Liver (tissue), 3 donors: ENCODE measurements around the gene OSBPL10.

ENCODE experiments used
- CTCF ChIP-seq: fragments of 150-350 bp; IDR thresholded peaks from 2 replicates; pipeline ENCODE4 v1.5.1; 2017; ENCODE audit warnings: improper control_type of control experiment, low read depth, low read length; ENCODE audit not compliant: missing input control
- GABPA ChIP-seq, 2 donors: IDR thresholded peaks in 1 of 2; conservative IDR thresholded peaks in 1 of 2; 2 replicates each; pipeline ENCODE4 v1.6.1; 2016; ENCODE audit warnings: antibody characterized with exemption in 2 of 2, mild to moderate bottlenecking in 1 of 2, moderate library complexity in 1 of 2
- REST ChIP-seq: IDR thresholded peaks from 2 replicates; pipeline ENCODE4 v1.6.1; 2016; ENCODE audit warnings: antibody characterized with exemption, mild to moderate bottlenecking
- SP1 ChIP-seq: IDR thresholded peaks from 2 replicates; pipeline ENCODE4 v1.6.1; 2018; ENCODE audit warnings: antibody characterized with exemption, mild to moderate bottlenecking
- TAF1 ChIP-seq: conservative IDR thresholded peaks from 2 replicates; pipeline ENCODE4 v1.6.1; 2016; ENCODE audit warnings: antibody characterized with exemption, mild to moderate bottlenecking
- donor health status: healthy.
- donor health status: healthy.

DNA sequence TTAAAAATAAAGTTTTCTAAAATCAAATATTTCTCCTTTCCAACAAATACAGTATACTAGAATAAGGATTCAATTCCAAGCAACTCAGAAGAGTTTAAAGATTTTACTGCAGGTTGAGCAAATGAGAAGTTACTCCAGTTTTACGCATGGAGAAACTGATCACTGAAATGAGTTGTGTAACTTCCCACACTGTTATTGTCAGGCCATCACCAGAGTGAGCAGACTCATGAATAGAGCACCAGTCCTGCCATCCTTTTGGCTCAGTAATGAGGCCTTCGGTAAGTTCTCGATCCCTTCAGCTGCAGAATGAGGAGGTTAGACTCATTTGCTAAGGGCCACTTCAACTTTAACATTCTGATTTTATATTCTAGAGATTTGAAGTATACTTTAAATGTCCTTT lies 48.1 kb downstream of the OSBPL10 start:
- TF ChIP-seq TAF1 (no peak), SP1 (no peak), CTCF (no peak), REST (no peak), GABPA (IDR thresholded peaks at IDR 0.05 in 1 of 2, conservative IDR thresholded peaks at IDR 0.05 in 1 of 2) (no peak)
